ENCODE results near the gene LIPA.
"Not testable (repeated sequence)": the region's sequence is repeated elsewhere in the genome, so short reads cannot be mapped to it uniquely, and the experiment has no call there.

The LIPA gene

GRCh38 chr10:89251409-89252224 is at the start of gene LIPA:
TSS of gene LIPA (minus strand) at chr10:89251775. CDS start at chr10:89247648, 4,127 bp downstream.
- peak; percentile 97 for DNase-seq (ENCODE audit: low spot score)

GRCh38 chr10:89301232-89301631 is 49.7 kb upstream of the LIPA start:
- no peak for DNase-seq (ENCODE audit: low spot score)

- no peak for DNase-seq (ENCODE audit: low spot score)
These were observed 47.5 kb upstream of the LIPA start for GRCh38 chr10:89299031-89299430.

GRCh38 chr10:89297791-89298190 is 46.2 kb upstream of the LIPA start:
- DNase-seq (ENCODE audit: low spot score): no peak

- DNase-seq (ENCODE audit: low spot score): no peak
These were observed 45.8 kb upstream of the LIPA start for GRCh38 chr10:89297356-89297755.

GRCh38 chr10:89296220-89296648 is 44.7 kb upstream of the LIPA start:
- no peak for DNase-seq (ENCODE audit: low spot score)

- no peak for DNase-seq (ENCODE audit: low spot score)
These were observed 44.0 kb upstream of the LIPA start for GRCh38 chr10:89295597-89295996.

GRCh38 chr10:89294721-89295239 is 43.2 kb upstream of the LIPA start:
- DNase-seq (ENCODE audit: low spot score): no peak

- not testable (repeated sequence) for DNase-seq (ENCODE audit: low spot score)
These were observed 33.7 kb upstream of the LIPA start for GRCh38 chr10:89285303-89285702.

- not testable (repeated sequence) for DNase-seq (ENCODE audit: low spot score)
These were observed 33.1 kb upstream of the LIPA start for GRCh38 chr10:89284711-89285110.

GRCh38 chr10:89283936-89284475 is 32.4 kb upstream of the LIPA start:
- DNase-seq (ENCODE audit: low spot score): peak; percentile 44

GRCh38 chr10:89283025-89283935 is 31.7 kb upstream of the LIPA start:
- DNase-seq (ENCODE audit: low spot score): no peak

- DNase-seq (ENCODE audit: low spot score): no peak
These were observed 30.2 kb upstream of the LIPA start for GRCh38 chr10:89281606-89282395.

- no peak for DNase-seq (ENCODE audit: low spot score)
These were observed 28.9 kb upstream of the LIPA start for GRCh38 chr10:89280508-89280907.

- DNase-seq (ENCODE audit: low spot score): no peak
These were observed 27.9 kb upstream of the LIPA start for GRCh38 chr10:89279421-89279869.

- DNase-seq (ENCODE audit: low spot score): no peak
These were observed 27.4 kb upstream of the LIPA start for GRCh38 chr10:89278900-89279392.

- peak; percentile 29 for DNase-seq (ENCODE audit: low spot score)
These were observed 26.5 kb upstream of the LIPA start for GRCh38 chr10:89278034-89278535.

- no peak for DNase-seq (ENCODE audit: low spot score)
These were observed 23.8 kb upstream of the LIPA start for GRCh38 chr10:89275383-89275782.

- DNase-seq (ENCODE audit: low spot score): no peak
These were observed 23.4 kb upstream of the LIPA start for GRCh38 chr10:89274928-89275327.

GRCh38 chr10:89273680-89274079 is 22.1 kb upstream of the LIPA start:
- DNase-seq (ENCODE audit: low spot score): no peak

- no peak for DNase-seq (ENCODE audit: low spot score)
These were observed 20.0 kb upstream of the LIPA start for GRCh38 chr10:89271532-89271931.
